Measurements from ENCODE around the gene NPPA.

NPPA gene

GRCh38 chr1:11858968-11859871 lies 11.6 kb upstream of the NPPA start:
- Histone ChIP-seq H3K36me3 (ENCODE audit: control insufficient read depth in 1 of 2, insufficient read depth in 2 of 2, low read length in 2 of 2) (no peaks in the 10 kb centered on the region), H3K27ac (ENCODE audit: low read depth, low read length) (no peak overlapping the region), H3K4me1 (ENCODE audit: control insufficient read depth in 1 of 2, insufficient read depth in 2 of 2, low read length in 2 of 2) (no peaks in the 10 kb centered on the region), H3K9me3 (ENCODE audit: control insufficient read depth in 1 of 2, low read length in 2 of 2) (no peaks in the 10 kb centered on the region), H3K4me3 (ENCODE audit: low read depth in 1 of 2, low read length in 2 of 2) (no peak overlapping the region), H3K27me3 (ENCODE audit: control insufficient read depth in 1 of 2, insufficient read depth in 2 of 2, low read length in 2 of 2) (peaks cover 32 to 34% of the 10 kb centered on the region in 2 donors), H3K9ac (ENCODE audit: low read depth in 1 of 2, low read length in 2 of 2) (no peak overlapping the region)

- H3K4me3 ChIP-seq (ENCODE audit: low read depth in 1 of 2, low read length in 2 of 2): no peak within 1 kb of the TSS
- no peaks in the 10 kb centered on the region for H3K9me3 ChIP-seq (ENCODE audit: control insufficient read depth in 1 of 2, low read length in 2 of 2)
- no peaks in the 10 kb centered on the region for H3K36me3 ChIP-seq (ENCODE audit: control insufficient read depth in 1 of 2, insufficient read depth in 2 of 2, low read length in 2 of 2)
- H3K27ac ChIP-seq (ENCODE audit: low read depth, low read length): no peak within 1 kb of the TSS
- no peak within 1 kb of the TSS for H3K9ac ChIP-seq (ENCODE audit: low read depth in 1 of 2, low read length in 2 of 2)
- H3K4me1 ChIP-seq (ENCODE audit: control insufficient read depth in 1 of 2, insufficient read depth in 2 of 2, low read length in 2 of 2): no peaks in the 10 kb centered on the region
- H3K27me3 ChIP-seq (ENCODE audit: control insufficient read depth in 1 of 2, insufficient read depth in 2 of 2, low read length in 2 of 2): peaks cover 32 to 34% of the 10 kb centered on the region in 2 donors
Observed at GRCh38 chr1:11858613-11858967, 11.0 kb upstream of the NPPA start, which contains the start of gene NPPB. Gene NPPB (minus strand): TSS chr1:11858945. CDS start chr1:11858833, 112 bp downstream.

GRCh38 chr1:11858158-11858557 lies 10.6 kb upstream of the NPPA start:
- H3K9ac ChIP-seq (ENCODE audit: low read depth in 1 of 2, low read length in 2 of 2): no peak overlapping the region
- H3K4me1 ChIP-seq (ENCODE audit: control insufficient read depth in 1 of 2, insufficient read depth in 2 of 2, low read length in 2 of 2): no peaks in the 10 kb centered on the region
- no peak overlapping the region for H3K4me3 ChIP-seq (ENCODE audit: low read depth in 1 of 2, low read length in 2 of 2)
- H3K9me3 ChIP-seq (ENCODE audit: control insufficient read depth in 1 of 2, low read length in 2 of 2): no peaks in the 10 kb centered on the region
- H3K27me3 ChIP-seq (ENCODE audit: control insufficient read depth in 1 of 2, insufficient read depth in 2 of 2, low read length in 2 of 2): peaks cover 32 to 34% of the 10 kb centered on the region in 2 donors
- no peaks in the 10 kb centered on the region for H3K36me3 ChIP-seq (ENCODE audit: control insufficient read depth in 1 of 2, insufficient read depth in 2 of 2, low read length in 2 of 2)
- H3K27ac ChIP-seq (ENCODE audit: low read depth, low read length): no peak overlapping the region

GRCh38 chr1:11857164-11857851 lies 9.7 kb upstream of the NPPA start:
- Histone ChIP-seq H3K27ac (ENCODE audit: low read depth, low read length) (no peak overlapping the region), H3K36me3 (ENCODE audit: control insufficient read depth in 1 of 2, insufficient read depth in 2 of 2, low read length in 2 of 2) (no peaks in the 10 kb centered on the region), H3K9me3 (ENCODE audit: control insufficient read depth in 1 of 2, low read length in 2 of 2) (no peaks in the 10 kb centered on the region), H3K4me1 (ENCODE audit: control insufficient read depth in 1 of 2, insufficient read depth in 2 of 2, low read length in 2 of 2) (no peaks in the 10 kb centered on the region), H3K9ac (ENCODE audit: low read depth in 1 of 2, low read length in 2 of 2) (no peak overlapping the region), H3K4me3 (ENCODE audit: low read depth in 1 of 2, low read length in 2 of 2) (no peak overlapping the region), H3K27me3 (ENCODE audit: control insufficient read depth in 1 of 2, insufficient read depth in 2 of 2, low read length in 2 of 2) (peaks cover 32 to 34% of the 10 kb centered on the region in 2 donors)

GRCh38 chr1:11856698-11857097 lies 9.1 kb upstream of the NPPA start:
- H3K4me3 ChIP-seq (ENCODE audit: low read depth in 1 of 2, low read length in 2 of 2): no peak overlapping the region
- H3K36me3 ChIP-seq (ENCODE audit: control insufficient read depth in 1 of 2, insufficient read depth in 2 of 2, low read length in 2 of 2): no peaks in the 10 kb centered on the region
- peaks cover 30 to 32% of the 10 kb centered on the region in 2 donors for H3K27me3 ChIP-seq (ENCODE audit: control insufficient read depth in 1 of 2, insufficient read depth in 2 of 2, low read length in 2 of 2)
- H3K9ac ChIP-seq (ENCODE audit: low read depth in 1 of 2, low read length in 2 of 2): no peak overlapping the region
- H3K27ac ChIP-seq (ENCODE audit: low read depth, low read length): no peak overlapping the region
- H3K4me1 ChIP-seq (ENCODE audit: control insufficient read depth in 1 of 2, insufficient read depth in 2 of 2, low read length in 2 of 2): no peaks in the 10 kb centered on the region
- H3K9me3 ChIP-seq (ENCODE audit: control insufficient read depth in 1 of 2, low read length in 2 of 2): no peaks in the 10 kb centered on the region

GRCh38 chr1:11855430-11855829 lies 7.8 kb upstream of the NPPA start:
- Histone ChIP-seq H3K27ac (ENCODE audit: low read depth, low read length) (no peak overlapping the region), H3K9ac (ENCODE audit: low read depth in 1 of 2, low read length in 2 of 2) (no peak overlapping the region), H3K4me1 (ENCODE audit: control insufficient read depth in 1 of 2, insufficient read depth in 2 of 2, low read length in 2 of 2) (no peaks in the 10 kb centered on the region), H3K36me3 (ENCODE audit: control insufficient read depth in 1 of 2, insufficient read depth in 2 of 2, low read length in 2 of 2) (no peaks in the 10 kb centered on the region), H3K27me3 (ENCODE audit: control insufficient read depth in 1 of 2, insufficient read depth in 2 of 2, low read length in 2 of 2) (peaks cover 27 to 30% of the 10 kb centered on the region in 2 donors), H3K9me3 (ENCODE audit: control insufficient read depth in 1 of 2, low read length in 2 of 2) (no peaks in the 10 kb centered on the region), H3K4me3 (ENCODE audit: low read depth in 1 of 2, low read length in 2 of 2) (no peak overlapping the region)

- no peak overlapping the region for H3K9ac ChIP-seq (ENCODE audit: low read depth in 1 of 2, low read length in 2 of 2)
- H3K27ac ChIP-seq (ENCODE audit: low read depth, low read length): no peak overlapping the region
- H3K27me3 ChIP-seq (ENCODE audit: control insufficient read depth in 1 of 2, insufficient read depth in 2 of 2, low read length in 2 of 2): peaks cover 20 to 25% of the 10 kb centered on the region in 2 donors
- no peaks in the 10 kb centered on the region for H3K36me3 ChIP-seq (ENCODE audit: control insufficient read depth in 1 of 2, insufficient read depth in 2 of 2, low read length in 2 of 2)
- H3K4me3 ChIP-seq (ENCODE audit: low read depth in 1 of 2, low read length in 2 of 2): no peak overlapping the region
- no peaks in the 10 kb centered on the region for H3K9me3 ChIP-seq (ENCODE audit: control insufficient read depth in 1 of 2, low read length in 2 of 2)
- no peaks in the 10 kb centered on the region for H3K4me1 ChIP-seq (ENCODE audit: control insufficient read depth in 1 of 2, insufficient read depth in 2 of 2, low read length in 2 of 2)
Observed at GRCh38 chr1:11854519-11854918, 6.9 kb upstream of the NPPA start.

- H3K27ac ChIP-seq (ENCODE audit: low read depth, low read length): no peak overlapping the region
- H3K4me1 ChIP-seq (ENCODE audit: control insufficient read depth in 1 of 2, insufficient read depth in 2 of 2, low read length in 2 of 2): no peaks in the 10 kb centered on the region
- no peak overlapping the region for H3K4me3 ChIP-seq (ENCODE audit: low read depth in 1 of 2, low read length in 2 of 2)
- peaks cover 0 to 4% of the 10 kb centered on the region in 2 donors for H3K27me3 ChIP-seq (ENCODE audit: control insufficient read depth in 1 of 2, insufficient read depth in 2 of 2, low read length in 2 of 2)
- H3K36me3 ChIP-seq (ENCODE audit: control insufficient read depth in 1 of 2, insufficient read depth in 2 of 2, low read length in 2 of 2): no peaks in the 10 kb centered on the region
- no peaks in the 10 kb centered on the region for H3K9me3 ChIP-seq (ENCODE audit: control insufficient read depth in 1 of 2, low read length in 2 of 2)
- no peak overlapping the region for H3K9ac ChIP-seq (ENCODE audit: low read depth in 1 of 2, low read length in 2 of 2)
Observed at GRCh38 chr1:11851180-11851579, 3.6 kb upstream of the NPPA start.

GRCh38 chr1:11850156-11850555 lies 2.6 kb upstream of the NPPA start:
- no peak overlapping the region for H3K9ac ChIP-seq (ENCODE audit: low read depth in 1 of 2, low read length in 2 of 2)
- H3K4me1 ChIP-seq (ENCODE audit: control insufficient read depth in 1 of 2, insufficient read depth in 2 of 2, low read length in 2 of 2): no peaks in the 10 kb centered on the region
- H3K4me3 ChIP-seq (ENCODE audit: low read depth in 1 of 2, low read length in 2 of 2): no peak overlapping the region
- H3K9me3 ChIP-seq (ENCODE audit: control insufficient read depth in 1 of 2, low read length in 2 of 2): no peaks in the 10 kb centered on the region
- peaks cover 0 to 4% of the 10 kb centered on the region in 2 donors for H3K27me3 ChIP-seq (ENCODE audit: control insufficient read depth in 1 of 2, insufficient read depth in 2 of 2, low read length in 2 of 2)
- no peak overlapping the region for H3K27ac ChIP-seq (ENCODE audit: low read depth, low read length)
- peaks cover 0 to 6% of the 10 kb centered on the region in 2 donors for H3K36me3 ChIP-seq (ENCODE audit: control insufficient read depth in 1 of 2, insufficient read depth in 2 of 2, low read length in 2 of 2)

- Histone ChIP-seq H3K9me3 (ENCODE audit: control insufficient read depth in 1 of 2, low read length in 2 of 2) (no peaks in the 10 kb centered on the region), H3K27me3 (ENCODE audit: control insufficient read depth in 1 of 2, insufficient read depth in 2 of 2, low read length in 2 of 2) (no peaks in the 10 kb centered on the region), H3K4me1 (ENCODE audit: control insufficient read depth in 1 of 2, insufficient read depth in 2 of 2, low read length in 2 of 2) (no peaks in the 10 kb centered on the region), H3K4me3 (ENCODE audit: low read depth in 1 of 2, low read length in 2 of 2) (no peak overlapping the region), H3K36me3 (ENCODE audit: control insufficient read depth in 1 of 2, insufficient read depth in 2 of 2, low read length in 2 of 2) (peaks cover 0 to 19% of the 10 kb centered on the region in 2 donors), H3K9ac (ENCODE audit: low read depth in 1 of 2, low read length in 2 of 2) (no peak overlapping the region), H3K27ac (ENCODE audit: low read depth, low read length) (no peak overlapping the region)
Observed at GRCh38 chr1:11848373-11848700, 754 bp upstream of the NPPA start.

All from duodenal mucosa (tissue), 2 donors.